Ramos (cell line): ENCODE data around the gene PLN.

Experiments
- in situ Hi-C: fragments of 300-500 bp; cut with MboI; formaldehyde crosslinking; loops from one replicate; pipeline ENCODE4 v1.14.3; 2022; ENCODE audit warnings: low sequenced_read_pairs; ENCODE audit not compliant: unreplicated experiment

PLN gene

DNA sequence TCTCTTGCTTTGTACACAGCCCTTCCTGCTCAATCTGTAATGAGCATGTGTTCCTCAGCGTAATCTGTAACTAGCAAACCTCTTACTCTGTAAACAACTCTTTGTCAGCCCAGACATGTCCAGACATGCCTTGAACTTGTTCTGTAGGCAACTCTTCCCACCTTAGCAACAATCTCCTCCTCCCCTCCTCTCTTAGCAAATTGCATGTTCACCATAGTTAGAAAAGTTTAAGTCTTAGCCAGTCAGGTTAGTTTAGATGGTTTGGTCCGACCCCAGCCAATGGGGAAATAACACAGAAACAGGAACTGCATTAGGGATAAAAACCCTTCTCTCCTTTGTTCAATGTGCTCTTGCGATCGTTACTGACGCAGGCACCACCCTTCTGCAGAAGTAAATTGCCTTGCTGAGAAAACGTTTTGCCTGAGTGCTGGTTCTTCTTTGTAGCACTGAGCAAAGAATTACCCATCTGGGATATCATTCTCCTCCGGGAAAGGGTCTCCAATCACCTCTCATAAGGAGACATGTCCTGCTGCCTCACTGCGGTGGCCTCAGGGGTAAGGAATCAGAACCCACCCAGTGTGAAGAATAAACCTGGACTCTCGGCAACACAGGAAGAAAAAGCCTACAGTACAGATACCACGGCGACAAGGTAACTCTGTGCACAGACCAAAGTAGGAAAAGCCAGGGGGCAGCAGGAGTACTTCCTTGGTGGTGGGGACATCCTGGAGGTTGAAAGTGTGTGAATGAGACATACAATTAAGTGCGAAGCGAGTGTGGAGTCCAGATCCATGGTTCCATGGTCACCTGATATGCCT lies 26.2 kb downstream of the PLN start:
- in situ Hi-C loops: no loop called here

DNA sequence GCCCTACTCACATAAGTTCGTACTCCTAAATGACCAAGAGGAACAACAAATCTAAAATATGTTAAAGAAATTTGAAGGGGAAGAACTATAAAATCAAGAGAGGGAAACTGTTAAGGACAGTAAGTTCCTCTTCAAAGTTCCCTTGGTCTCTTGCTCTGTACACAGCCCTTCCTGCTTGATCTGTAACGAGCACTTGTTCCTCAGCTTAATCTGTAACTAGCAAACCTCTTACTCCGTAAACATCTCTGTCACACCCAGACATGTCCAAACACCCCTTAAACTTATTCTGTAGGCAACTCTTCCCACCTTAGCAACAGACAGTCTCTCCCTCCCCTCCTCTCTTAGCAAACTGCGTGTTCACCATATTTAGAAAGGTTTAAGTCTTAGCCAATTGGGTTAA lies 29.9 kb downstream of the PLN start:
- in situ Hi-C loops: no loop called here

DNA sequence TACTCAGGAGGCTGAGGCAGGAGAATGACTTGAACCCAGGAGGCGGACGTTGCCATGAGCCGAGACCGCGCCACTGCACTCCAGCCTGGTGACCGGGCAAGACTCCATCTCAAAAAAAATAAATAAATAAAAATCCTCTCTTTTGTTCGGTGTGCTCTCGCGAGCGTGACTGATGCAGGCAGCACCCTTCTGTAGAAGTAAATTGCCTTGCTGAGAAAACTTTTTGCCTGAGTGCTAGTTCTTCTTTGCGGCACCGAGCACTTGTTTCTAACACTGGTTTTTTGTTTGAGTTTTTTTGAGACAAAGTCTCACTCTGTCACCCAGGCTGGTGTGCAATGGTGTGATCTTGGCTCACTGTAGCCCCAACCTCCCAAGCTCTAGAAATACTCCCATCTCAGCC lies 30.5 kb downstream of the PLN start:
- in situ Hi-C loops: no loop called here

DNA sequence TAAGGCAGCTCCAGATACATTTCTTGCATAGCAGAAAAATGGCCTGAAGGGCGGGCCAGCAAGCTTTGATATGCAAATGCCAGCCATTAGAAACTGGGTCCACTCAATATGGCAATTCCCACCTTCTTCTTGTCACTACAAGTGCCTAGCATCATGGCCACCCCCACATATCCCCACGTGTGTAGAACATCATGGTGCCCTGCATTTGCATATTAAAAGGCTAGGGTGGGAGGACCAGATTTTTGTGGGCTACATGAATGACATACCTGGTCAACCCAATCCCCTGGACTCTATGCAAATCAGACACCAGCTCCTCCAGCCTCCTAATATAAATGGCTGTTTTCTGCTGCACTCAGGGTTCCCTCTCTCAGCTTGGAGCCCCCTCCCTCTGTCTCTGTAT lies 31.7 kb downstream of the PLN start:
- in situ Hi-C loops: no loop called here

DNA sequence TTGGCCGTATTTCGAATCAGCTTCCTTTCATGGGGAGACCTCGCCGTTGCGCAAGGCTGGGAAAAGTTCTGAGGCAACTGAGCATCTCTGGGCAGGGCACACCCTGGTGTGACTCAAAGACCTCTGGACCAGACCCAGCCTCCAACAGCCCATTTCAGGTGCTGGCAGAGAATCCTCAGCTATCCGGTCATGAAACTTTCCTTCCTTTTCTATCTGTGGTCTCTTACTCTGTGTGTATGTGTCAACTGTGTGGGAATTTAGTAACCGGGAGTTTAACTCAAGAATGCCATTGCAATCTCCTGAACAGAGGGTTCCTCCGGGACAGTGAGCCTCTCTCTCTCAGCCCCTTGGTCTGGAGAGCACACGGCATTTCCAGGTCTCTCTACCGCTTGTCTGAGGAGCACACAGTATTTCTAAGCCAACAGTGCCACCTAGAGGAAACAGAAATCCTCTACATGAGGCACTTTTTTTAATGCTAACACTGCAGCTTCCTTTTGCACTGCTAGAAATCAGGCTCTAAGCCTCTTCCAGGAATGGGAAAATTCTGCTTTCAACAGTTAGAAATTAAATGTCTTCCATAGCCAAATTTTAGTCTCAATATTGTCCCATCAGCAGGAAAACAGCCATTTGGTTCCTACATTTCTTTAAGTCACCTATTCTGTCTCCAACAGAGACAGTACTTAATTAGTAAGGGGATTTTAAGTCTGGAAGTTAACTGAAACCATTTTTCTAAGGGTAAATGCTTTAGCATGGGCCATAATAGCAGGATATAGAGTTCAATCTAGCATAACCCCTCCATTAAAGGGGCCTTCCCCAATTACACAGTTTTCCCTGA lies 32.7 kb downstream of the PLN start:
- in situ Hi-C loops: no loop called here

DNA sequence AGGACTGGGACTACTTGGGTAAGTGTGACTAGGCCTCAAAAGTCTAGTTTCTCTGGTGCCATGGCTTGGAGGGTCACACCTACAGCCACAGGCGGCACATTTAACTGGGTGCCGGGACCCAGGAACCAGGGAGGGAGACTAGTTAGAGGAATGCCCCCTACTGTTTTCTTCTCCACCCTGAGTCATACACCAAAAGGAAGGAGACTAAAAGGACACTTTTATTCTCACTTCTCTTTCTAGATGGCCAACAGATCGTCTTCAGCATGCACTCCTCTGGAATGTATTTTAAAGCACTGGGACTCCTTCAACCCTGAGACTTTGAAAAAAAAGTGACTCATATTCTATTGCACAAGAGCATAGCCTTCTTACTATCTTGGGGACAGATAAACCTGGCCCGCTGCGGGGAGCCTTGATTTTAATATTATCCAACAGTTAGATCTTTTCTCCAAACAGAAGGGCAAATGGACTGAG lies 33.4 kb downstream of the PLN start:
- in situ Hi-C loops: no loop called here

DNA sequence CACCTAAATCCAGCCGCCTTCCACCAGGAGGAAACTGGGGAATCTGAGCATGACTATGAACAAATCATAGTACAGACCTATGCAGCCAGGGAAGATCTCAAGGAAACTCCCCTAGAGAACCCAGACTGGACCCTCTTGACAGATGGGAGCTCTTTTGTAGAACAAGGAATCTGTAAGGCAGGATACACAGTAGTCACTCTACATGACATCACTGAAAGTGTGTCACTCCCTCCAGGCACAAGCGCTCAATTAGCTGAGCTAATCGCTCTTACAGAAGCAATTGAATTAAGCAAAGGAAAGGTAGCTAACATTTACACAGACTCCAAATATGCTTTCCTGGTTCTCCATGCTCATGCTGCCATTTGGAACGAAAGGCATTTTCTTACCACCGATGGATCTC lies 36.8 kb downstream of the PLN start:
- in situ Hi-C loops: no loop called here

DNA sequence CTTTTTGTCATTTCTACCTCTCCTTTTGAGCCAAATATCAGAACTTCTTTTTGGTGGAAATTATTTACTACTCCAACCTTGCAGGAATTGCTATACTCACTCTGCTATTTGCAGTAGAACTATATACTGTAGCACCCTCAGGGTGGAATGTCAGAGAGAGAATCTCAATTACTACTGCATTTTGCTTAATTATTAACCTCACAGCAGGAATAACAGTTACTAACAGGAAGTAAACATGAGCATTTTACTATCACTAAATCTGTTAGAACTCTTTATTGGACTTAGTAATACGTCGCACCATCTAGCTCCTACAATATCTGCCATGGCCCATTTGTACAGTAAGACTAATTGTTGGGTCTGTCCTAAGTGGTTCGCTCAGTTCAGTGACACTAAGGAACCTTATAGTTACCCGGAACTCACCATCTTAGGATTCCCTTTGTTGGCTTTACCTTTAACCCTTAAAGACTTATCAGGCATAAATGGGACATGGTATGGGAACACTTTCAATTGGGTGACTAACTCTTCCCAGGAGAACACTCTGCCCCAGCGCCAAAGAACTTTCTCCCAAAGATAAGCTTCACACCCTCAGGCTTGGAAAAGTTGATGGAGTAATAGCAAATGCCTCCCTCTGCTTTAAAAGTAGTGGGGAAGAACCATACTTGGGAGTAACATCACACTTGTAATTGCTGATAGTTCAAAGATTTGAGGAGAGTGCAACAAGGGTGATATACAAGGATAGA lies 38.8 kb downstream of the PLN start:
- in situ Hi-C loops: no loop called here

DNA sequence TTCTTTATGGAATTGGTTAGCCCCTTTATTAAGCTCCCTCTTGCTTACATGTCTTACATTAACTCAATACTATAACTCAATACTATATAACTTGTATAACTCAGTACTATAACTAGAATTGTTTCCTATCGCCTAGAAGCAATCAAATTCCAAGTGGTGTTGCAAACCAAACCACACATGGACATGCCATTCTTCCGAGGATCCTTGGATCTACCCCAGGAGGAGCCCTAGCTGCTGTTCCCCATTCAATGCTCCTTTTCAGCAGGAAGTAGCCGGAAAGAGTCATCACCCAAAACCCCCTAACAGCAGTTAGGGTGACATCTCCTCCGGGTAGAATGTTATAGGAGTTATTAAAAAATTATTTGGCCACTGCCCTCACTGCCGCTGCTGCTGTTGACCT lies 40.5 kb downstream of the PLN start:
- in situ Hi-C loops: no loop called here

DNA sequence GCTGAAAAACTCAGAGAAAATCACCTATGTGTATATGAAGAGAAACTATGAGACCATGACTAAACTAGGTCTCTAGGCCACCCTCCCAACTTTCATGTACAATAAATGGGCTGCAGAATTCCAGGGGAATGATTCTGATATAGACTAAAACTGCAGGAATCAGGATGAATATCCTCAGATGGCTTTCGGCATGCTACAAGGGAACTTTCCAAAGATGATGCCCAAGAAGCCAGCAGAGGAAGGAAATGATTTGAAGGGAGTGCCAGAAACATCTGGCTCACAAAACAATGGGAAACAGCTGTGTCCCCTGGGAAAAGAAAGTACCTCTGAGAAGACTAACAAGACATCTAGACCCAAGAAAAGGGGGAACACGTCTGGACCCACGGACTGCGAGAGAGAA lies 41.1 kb downstream of the PLN start:
- in situ Hi-C loops: no loop called here

DNA sequence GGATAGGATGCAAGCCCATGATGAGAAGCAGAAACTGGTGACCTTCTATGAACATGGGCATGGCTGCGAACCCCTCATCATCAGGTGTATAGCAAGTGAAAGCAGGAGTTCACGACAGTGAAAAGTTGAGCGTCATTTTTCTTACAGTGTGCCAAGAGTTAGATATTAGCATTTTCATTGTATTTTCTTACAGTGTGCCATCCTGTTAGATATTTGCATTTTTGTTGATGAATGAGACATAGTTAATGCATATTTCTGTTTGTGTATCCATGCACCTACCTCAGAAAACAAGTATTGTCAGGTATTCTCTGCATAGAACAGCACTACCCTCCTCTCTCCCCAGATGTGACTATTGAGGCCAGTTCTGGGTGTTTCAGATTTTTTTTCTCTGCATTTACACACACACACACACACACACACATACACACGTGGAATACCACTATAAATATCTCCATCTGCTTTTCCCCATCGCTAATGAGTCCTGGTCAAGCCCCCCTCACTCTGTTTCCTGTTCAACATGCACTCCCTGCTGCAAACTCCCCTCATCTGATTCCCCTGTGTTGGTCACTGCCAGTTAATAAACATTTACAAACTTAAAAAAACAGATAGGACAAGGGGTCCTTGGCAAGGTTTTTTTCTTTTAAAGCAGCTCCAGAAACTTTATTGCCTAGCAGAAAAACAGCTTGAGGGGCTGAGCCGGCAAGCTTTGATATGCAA lies 41.7 kb downstream of the PLN start:
- in situ Hi-C loops: no loop called here

DNA sequence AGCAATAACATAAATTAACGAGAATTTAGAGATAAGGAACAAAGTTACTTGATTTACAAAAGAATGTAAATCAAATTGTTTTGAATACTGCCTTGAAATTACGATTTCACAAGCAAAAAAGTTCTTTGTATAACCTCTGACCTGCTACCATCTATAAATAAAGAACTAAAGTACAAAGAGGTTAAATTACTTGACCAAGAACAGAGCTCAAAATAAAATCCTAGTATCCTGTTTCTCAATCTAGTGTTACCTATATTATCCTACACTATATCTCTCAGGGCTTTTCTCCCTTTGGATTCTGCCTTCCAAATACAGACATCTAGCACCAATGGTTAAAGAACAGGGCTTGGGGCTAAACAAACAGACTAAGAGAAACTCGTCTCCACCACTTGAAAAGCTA lies 43.8 kb downstream of the PLN start:
- in situ Hi-C loops: no loop called here

DNA sequence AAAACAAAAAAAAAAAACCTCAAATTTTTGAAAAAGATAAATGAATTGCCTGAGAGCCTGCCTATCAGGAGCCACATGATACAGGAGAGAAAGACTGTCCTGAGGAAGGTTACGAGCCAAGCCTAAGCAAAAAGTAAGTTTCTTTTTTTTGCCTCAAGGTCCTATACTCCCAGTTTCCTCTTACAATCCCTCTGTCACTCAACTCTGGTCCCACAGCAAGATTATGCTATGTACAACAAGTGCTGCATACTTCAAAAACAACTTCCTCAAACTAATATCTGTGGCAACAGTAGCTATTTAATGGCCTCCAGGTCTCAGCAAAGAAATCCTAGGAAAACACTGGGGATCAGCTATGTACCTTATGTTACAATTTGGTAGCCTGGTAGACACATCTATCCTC lies 46.8 kb downstream of the PLN start:
- in situ Hi-C loops: no loop called here

DNA sequence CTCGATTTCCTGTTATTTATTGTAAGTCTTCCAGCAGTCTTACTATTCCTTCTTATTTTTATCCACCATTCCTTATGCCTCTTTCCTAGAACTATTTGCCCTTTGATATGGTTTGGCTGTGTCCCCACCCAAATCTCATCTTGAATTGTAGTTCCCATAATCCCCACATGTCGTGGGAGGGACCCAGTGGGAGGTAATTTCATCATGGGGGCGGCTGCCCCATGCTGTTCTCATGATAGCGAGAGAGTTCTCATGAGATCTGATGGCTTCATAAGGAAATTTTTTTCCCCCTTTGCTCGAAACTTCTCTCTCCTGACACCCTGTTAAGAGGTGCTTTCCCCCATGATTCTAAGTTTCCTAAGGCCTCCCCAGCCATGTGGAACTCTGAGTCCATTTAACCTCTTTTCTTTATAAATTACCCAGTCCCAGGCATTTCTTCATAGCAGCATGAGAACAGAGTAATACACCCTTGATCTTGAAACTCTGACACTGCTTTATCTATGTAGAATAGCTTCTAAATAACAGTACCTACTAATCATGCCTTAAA lies 48.8 kb downstream of the PLN start:
- in situ Hi-C loops: no loop called here

DNA sequence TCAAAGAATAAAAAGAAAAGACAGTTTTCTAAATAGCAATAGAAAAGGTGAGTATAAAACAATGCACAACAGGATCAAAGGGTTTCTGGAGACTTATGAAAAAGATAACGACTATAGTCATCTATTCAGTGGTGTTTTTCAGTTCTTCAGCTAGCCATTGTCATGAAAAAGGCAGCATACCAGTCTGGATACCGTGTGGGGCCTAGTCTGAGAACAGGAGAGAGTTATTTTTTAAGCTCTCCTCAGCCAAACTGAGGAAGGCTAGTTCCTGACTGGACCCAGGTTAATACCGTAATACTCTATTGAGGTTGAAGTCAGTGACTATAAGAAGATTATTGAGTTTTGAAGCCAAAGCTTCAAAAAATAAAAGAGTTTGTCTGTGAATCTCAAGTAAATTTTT lies 49.5 kb downstream of the PLN start:
- in situ Hi-C loops: no loop called here

DNA sequence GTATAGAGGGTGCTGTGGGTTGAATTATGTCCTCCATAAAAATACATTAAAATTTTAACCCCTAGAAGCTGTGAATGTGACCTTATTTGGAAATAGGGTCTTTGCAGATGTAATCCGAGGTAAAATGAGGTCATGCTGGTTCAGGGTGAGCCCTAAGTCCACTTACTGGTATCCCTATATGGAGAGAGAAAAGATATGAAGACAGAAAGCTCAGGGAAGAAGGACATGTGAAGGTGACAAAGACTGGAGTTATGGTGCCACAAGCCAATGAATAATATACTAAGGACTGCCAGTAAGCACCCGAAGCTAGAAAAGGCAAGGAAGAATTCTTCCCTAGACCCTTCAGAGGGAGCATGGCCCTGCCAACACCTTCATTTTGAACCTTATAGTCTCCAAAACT lies 50.2 kb downstream of the PLN start:
- in situ Hi-C loops: no loop called here

DNA sequence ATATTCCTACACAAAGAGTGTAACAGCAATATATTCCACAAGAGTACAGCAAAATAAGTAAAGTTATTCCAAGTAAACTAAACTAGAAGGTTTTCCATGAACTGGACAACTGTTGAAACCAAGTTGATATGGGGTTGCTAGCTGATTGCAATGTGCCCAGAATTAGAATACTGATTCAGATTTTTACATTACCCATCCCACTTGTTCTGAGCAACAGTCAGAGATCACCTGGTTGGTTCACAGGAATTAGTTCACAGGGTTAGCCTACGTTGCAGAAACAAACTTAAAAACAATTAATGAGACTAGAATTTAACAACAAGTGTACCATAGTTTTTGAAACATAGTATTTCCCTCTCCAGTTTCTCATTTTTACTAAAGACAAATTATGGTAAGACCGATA lies 54.2 kb downstream of the PLN start:
- in situ Hi-C loops: no loop called here

DNA sequence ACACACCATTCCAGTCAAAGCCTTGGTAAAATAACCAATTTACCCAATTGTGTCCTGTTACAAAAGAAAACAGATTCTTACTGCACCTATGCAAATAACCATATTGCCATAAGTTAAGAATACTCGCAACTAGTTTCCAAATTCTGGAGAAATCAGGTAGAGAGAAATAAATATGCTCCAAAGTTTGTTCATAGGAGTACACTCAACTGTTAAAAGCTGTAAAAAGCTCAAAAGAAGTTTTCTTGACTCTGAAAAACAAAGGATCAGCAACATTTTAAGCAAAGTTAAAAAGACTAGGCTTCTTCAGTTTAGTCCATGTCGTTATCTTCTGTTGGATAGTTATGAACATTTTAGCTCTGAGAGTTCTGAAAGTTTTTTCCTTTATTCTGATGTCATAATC lies 55.3 kb downstream of the PLN start:
- in situ Hi-C loops: no loop called here

DNA sequence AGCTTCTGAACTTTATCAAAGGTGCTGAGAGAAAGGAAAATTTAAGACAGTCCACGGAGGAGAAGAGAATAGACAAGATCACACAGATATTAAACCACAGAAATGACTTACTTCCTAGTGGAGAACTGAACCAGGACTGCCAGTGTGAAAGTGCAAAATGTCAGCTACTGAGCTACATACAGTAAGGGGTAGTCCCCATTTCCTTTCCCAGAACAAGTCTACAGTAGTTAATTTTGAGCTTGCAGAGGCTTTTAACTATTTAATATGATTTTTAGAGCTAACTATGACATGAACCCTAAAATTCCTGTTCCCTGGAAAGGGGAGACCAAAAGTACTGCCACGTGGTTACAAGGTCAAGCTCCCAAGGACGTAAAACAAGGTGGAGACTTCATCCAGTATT lies 58.2 kb downstream of the PLN start:
- in situ Hi-C loops: no loop called here

DNA sequence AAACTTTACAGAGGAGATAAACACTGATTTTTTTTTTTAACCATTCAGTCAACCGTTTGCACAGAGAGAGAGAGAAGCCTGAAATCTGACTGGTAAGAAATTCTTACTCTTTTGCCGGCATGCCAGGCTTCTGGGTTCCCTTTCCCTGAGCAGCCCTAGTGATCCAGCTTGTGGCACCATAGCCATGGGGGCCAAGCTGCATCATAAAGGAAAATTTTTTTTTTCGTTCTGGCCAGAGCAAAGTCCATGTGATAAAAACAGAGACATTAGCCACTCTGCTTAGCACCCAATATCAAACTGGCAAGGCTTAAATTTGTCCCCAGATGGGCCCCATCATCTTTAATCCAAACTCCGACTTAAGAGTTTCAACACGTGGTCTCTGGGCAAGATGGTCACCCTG lies 58.8 kb downstream of the PLN start:
- in situ Hi-C loops: no loop called here
